Measurements from ENCODE around the gene CAPZB. TPM values are rescaled to one million over a fixed set of nuclear protein-coding genes. Genes with fewer than 3 reads are reported as not detected.
"Not testable (repeated sequence)": the region's sequence is repeated elsewhere in the genome, so short reads cannot be mapped to it uniquely, and the experiment has no call there.

CAPZB gene
- total RNA-seq, 1 donor from 2014 or later = 160 TPM

- DNase-seq = no peak
These were observed 176.8 kb downstream of the CAPZB start for GRCh38 chr1:19308509-19308907.

DNA sequence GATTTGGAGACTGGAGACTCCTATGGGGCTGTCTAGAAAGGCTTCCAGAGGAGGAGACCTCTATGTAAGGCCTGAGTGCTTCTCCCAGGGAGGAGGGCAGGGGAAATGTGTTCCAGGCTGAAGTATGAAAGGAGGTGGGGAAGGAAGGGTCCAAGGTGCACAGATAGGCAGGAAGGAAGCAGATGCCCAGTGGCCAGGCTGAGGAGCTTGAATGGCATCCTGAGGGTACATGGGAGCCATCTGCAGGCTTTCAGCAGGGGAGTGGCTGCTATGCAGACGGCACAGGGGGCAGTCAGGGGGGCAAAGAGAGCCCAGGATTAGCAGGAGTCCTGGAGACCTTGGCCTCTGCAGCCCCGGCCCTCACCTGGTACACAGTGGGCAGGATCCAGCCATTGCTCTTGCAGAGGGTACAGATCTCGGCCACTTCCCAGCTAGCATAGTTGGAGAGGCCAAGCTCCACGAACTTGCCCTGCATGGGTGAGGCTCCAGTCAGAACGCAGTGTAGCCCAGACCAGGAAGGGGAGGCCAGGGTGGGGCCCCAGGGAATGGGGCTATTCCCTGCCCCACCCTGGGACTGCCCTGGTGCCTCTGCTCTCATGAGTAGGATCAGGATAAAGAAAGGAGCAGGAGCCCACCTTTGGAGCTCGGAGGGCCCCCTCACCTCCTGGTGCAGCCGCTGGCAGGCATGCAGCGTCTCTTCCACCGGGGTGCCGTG is 177.4 kb downstream of the CAPZB start:
- no peak for DNase-seq

DNA sequence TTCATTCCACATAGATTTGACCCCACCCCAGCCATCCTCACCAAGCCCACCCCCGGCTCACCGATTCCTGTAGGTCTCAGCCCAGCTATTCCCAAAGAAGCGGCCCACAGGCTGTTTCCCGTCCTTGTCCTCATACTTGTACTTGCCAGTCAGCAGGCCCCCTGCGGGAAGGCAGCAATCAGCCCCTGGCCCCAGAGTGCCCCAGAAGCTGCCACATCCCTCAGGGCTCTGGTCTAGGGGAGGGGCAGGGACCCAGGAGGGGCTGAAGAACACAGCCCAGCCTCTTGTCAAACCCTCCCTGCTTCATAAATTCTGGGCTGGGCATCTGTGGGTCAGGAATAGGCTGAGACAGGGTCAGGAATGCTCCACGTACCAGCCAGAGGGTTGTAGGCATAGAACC is 178.4 kb downstream of the CAPZB start:
- DNase-seq = no peak

DNA sequence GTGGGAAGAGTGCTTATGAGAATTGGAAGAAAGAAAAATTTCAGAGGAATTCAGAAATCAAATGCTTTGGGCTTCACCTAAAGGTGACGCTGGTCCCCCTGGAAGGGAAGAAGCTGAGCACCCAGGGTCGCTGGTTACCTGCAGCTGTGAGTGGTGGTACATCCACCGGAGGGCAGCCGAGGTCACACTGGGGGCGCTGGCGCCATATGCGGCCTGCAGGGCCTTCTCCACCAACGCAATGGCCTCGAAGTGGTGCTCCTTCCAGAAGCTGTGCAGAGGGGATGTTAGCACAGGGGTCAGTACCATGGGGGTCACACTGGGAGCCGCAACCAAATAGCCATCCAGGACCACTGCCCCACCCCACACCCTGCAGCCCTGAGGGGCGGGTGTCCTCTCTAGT is 179.5 kb downstream of the CAPZB start:
- DNase-seq = no peak

- not testable (repeated sequence) for DNase-seq
These were observed 181.3 kb downstream of the CAPZB start for GRCh38 chr1:19304081-19304480.

DNA sequence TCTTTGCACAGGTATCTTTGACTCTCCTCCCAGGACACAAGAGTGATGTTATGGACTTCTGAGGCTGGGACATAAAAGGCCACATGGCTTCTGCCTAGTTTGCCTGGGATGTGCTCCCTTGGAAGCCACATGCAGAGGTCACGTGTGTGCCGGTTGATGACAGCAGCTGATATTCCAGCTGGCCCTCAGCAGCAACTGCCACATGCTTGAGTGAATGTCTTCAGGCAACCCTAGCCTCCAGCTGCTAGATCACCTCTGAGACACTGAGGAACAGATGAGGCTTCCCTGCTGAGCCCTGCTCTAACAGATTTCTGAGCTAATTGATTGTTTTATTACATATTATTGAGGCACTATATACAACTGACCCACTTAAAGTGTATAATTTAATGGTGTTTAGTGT is 185.1 kb downstream of the CAPZB start:
- DNase-seq = no peak

DNA sequence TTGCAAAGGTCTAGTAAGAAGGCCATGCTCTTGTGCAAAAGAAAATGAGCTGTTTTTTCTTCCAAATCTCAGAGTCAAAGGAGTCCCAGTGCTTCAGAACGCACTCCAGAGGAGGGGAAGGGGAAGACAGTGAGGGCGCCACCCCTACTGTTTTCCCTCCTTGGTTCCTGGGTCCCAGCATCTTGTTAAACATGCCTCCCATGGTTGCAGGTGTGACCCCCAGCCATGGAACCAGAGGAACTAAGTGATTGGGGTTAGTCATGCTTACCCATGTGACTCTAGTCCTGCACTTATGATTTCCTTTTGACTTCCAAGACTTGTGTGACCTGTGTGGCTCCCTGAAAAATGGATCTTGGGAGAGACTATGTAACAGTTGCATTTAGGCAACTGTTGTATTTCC is 190.7 kb downstream of the CAPZB start:
- no peak for DNase-seq

GRCh38 chr1:19289244-19289643 is 196.1 kb downstream of the CAPZB start:
- DNase-seq = no peak

Other genes starting within 250 kb of the CAPZB start
- gene EMC1, start 234.0 kb downstream of the CAPZB start, total RNA-seq = 51.6 and 83.9 TPM in 2 replicates
- 23.5 and 29.7 TPM in 2 replicates for gene MRTO4, start 233.7 kb downstream of the CAPZB start, total RNA-seq
- 0.14 and 0.34 TPM in 2 replicates for gene AKR7A3, start 196.8 kb downstream of the CAPZB start, total RNA-seq
- gene AKR7A2, start 173.4 kb downstream of the CAPZB start, total RNA-seq = 64.5 and 72.9 TPM in 2 replicates
- gene SLC66A1, start 173.2 kb downstream of the CAPZB start, total RNA-seq = 16.0 and 17.7 TPM in 2 replicates
- gene NBL1, start 158.8 kb upstream of the CAPZB start, total RNA-seq = 98.2 and 156 TPM in 2 replicates
- not detected in 2 replicates for gene HTR6, start 179.3 kb upstream of the CAPZB start, total RNA-seq

Measured in dermis blood vessel endothelial cell (primary cell).